Neural cell (in vitro differentiated cells): ENCODE results near the gene TUBA1A. TPM values are rescaled to one million over a fixed set of nuclear protein-coding genes. Genes with fewer than 3 reads are reported as not detected.
A peak's percentile ranks its signal among the peaks of the same experiment; 100 is the strongest.

ENCODE experiments used
- H2AFZ ChIP-seq: fragments of 200-600, 300-800 bp; sonication (generic), shearing (Covaris generic); 2 replicates; pipeline ENCODE4 v1.6.0; 2014; ENCODE audit warnings: low read depth, mild to moderate bottlenecking, antibody characterized with exemption, low read length, moderate library complexity
- H3F3A ChIP-seq: fragments of 200-600 bp; shearing (Covaris generic); 2 replicates; pipeline ENCODE4 v1.6.1; 2016; ENCODE audit warnings: mild to moderate bottlenecking, moderate library complexity, mixed read lengths, antibody characterized with exemption, low read length; ENCODE audit not compliant: insufficient read depth, poor library complexity, severe bottlenecking
- H3K27ac ChIP-seq: fragments of 200-600, 300-800 bp; sonication (generic), shearing (Covaris generic); 2 replicates; pipeline ENCODE4 v1.5.1; 2014; ENCODE audit warnings: mild to moderate bottlenecking, low read length, moderate library complexity
- H3K27me3 ChIP-seq: fragments of 300-800, 200-600 bp; sonication (generic), shearing (Covaris generic); 2 replicates; pipeline ENCODE4 v1.6.0; 2014; ENCODE audit warnings: mild to moderate bottlenecking, low read depth, low read length, moderate library complexity; ENCODE audit not compliant: insufficient read depth
- H3K36me3 ChIP-seq: fragments of 300-800, 200-600 bp; sonication (generic), shearing (Covaris generic); 2 replicates; pipeline ENCODE4 v1.5.1; 2014; ENCODE audit warnings: mild to moderate bottlenecking, antibody characterized with exemption, low read length, moderate library complexity; ENCODE audit not compliant: insufficient read depth
- H3K4me2 ChIP-seq: fragments of 300-800, 200-600 bp; sonication (generic), shearing (Covaris generic); 2 replicates; pipeline ENCODE4 v1.6.0; 2014; ENCODE audit warnings: mild to moderate bottlenecking, low read length
- H3K4me3 ChIP-seq: fragments of 300-800, 200-600 bp; sonication (generic), shearing (Covaris generic); 2 replicates; pipeline ENCODE4 v1.5.1; 2014; ENCODE audit warnings: mild to moderate bottlenecking, low read length, moderate library complexity
- H3K79me2 ChIP-seq: fragments of 200-600 bp; shearing (Covaris generic); replicated peaks from 2 replicates; pipeline ENCODE4 v1.6.0; 2014; ENCODE audit warnings: mild to moderate bottlenecking, low read length, moderate library complexity; ENCODE audit not compliant: insufficient read depth
- H3K9ac ChIP-seq: fragments of 300-800, 200-600 bp; sonication (generic), shearing (Covaris generic); 2 replicates; pipeline ENCODE4 v1.6.1; 2016; ENCODE audit warnings: mild to moderate bottlenecking, low read length, mixed read lengths
- H3K9me2 ChIP-seq: fragments of 200-600 bp; shearing (Covaris generic); 2 replicates; pipeline ENCODE4 v1.6.1; 2016; ENCODE audit warnings: mild to moderate bottlenecking, low read length, mixed read lengths; ENCODE audit not compliant: insufficient read depth
- H3K9me3 ChIP-seq: fragments of 200-600, 300-800 bp; sonication (generic), shearing (Covaris generic); 2 replicates; pipeline ENCODE4 v1.6.1; 2016; ENCODE audit warnings: mild to moderate bottlenecking, mixed run types, low read length, moderate library complexity, mixed read lengths
- H4K20me1 ChIP-seq: fragments of 200-600 bp; shearing (Covaris generic); 2 replicates; pipeline ENCODE4 v1.6.1; 2016; ENCODE audit warnings: mild to moderate bottlenecking, mixed run types; ENCODE audit not compliant: insufficient read depth
- EP300 ChIP-seq: fragments of 450-650 bp; conservative IDR thresholded peaks from 2 replicates; pipeline ENCODE4 v1.6.1; 2014; ENCODE audit warnings: antibody characterized with exemption, mild to moderate bottlenecking, moderate library complexity; ENCODE audit not compliant: poor library complexity, severe bottlenecking
- EZH2 ChIP-seq: fragments of 200-600, 300-800 bp; shearing (Covaris generic), sonication (generic); IDR thresholded peaks from 2 replicates; pipeline ENCODE4 v1.6.1; 2014; ENCODE audit warnings: antibody characterized with exemption, low read length, borderline replicate concordance, mild to moderate bottlenecking; ENCODE audit not compliant: insufficient read depth, poor library complexity, severe bottlenecking
- POLR2AphosphoS5 ChIP-seq: IDR thresholded peaks from 2 replicates; pipeline ENCODE4 v1.6.1; 2012
- RAD21 ChIP-seq: fragments of 450-650 bp; conservative IDR thresholded peaks from 2 replicates; pipeline ENCODE4 v1.6.1; 2014; ENCODE audit warnings: antibody characterized with exemption, mild to moderate bottlenecking, moderate library complexity
- SMC3 ChIP-seq: fragments of 450-650 bp; conservative IDR thresholded peaks from 2 replicates; pipeline ENCODE4 v1.6.1; 2014; ENCODE audit warnings: antibody characterized with exemption, mild to moderate bottlenecking, moderate library complexity; ENCODE audit not compliant: poor library complexity
- TAF1 ChIP-seq: IDR thresholded peaks from 2 replicates; pipeline ENCODE4 v1.6.1; 2012; ENCODE audit warnings: low read depth
- polyA plus RNA-seq: library from polyadenylated mRNA; depleted of rRNA; stranded (reverse); fragments of >200 nt; gene quantifications from 2 replicates; pipeline ENCODE4 v1.2.3, GENCODE V29; 2014
- TF ChIP-seq, protein P1 (sequence below): IDR thresholded peaks from 2 replicates; pipeline ENCODE4 v1.6.1; 2012; ENCODE audit warnings: borderline replicate concordance
- TF ChIP-seq, protein P2 (sequence below): fragments of 450-650 bp; IDR thresholded peaks from 2 replicates; pipeline ENCODE4 v1.5.1; 2014; ENCODE audit warnings: antibody characterized with exemption, mild to moderate bottlenecking, moderate library complexity; ENCODE audit not compliant: poor library complexity, severe bottlenecking

TUBA1A gene
- polyA plus RNA-seq, 1 donor from 2014 or later: 14,333 TPM

DNA sequence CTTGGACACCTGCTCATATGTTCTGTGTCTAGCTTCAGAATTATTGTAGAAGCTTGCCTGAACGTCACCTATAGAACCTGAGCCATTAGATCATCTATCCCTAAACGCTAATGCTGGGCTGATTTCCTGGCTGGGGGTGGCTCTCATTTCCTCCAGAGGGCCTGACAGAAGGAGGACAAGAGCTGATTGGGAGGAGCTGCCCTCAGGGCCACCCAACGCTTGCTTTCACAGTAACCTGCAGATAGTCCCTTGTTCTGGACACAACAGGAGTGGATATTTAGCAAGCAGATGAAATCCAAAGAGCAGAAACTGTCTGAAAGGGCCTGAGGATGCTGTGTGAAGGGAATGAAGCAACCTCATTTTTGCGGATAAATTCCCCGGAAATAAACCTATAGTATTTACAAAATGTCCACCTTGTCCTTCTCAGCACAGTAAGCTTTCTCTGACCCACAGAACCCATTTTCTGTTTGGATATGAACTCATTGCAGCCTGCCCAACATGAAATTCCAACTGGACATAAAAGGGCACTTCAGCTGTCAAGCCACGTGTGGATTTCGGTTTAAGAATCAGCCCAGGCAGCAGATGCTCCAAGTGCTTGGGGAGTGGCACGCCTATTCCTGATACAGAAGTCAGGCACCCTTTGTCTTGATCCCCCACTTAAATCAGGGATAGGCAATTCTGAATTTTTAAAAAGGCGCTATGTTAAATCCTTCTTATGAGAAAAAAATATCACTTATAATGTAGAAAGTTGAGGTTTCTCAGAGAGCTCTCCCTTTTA, 43.2 kb upstream of the TUBA1A start:
- Histone ChIP-seq H3K27ac (peak overlapping the region; percentile 94), H3K4me3 (peak overlapping the region; percentile 70), H3K4me2 (peak overlapping the region; percentile 93), H3K79me2 (peaks cover 80% of the 10 kb centered on the region), H3K36me3 (no peaks in the 10 kb centered on the region), H3K9ac (peak overlapping the region; percentile 81), H3F3A (peaks cover 4% of the 10 kb centered on the region), H3K27me3 (no peaks in the 10 kb centered on the region), H2AFZ (no peak overlapping the region), H3K9me2 (no peaks in the 10 kb centered on the region), H4K20me1 (no peaks in the 10 kb centered on the region), H3K9me3 (no peaks in the 10 kb centered on the region)
- TF ChIP-seq, protein P1, sequence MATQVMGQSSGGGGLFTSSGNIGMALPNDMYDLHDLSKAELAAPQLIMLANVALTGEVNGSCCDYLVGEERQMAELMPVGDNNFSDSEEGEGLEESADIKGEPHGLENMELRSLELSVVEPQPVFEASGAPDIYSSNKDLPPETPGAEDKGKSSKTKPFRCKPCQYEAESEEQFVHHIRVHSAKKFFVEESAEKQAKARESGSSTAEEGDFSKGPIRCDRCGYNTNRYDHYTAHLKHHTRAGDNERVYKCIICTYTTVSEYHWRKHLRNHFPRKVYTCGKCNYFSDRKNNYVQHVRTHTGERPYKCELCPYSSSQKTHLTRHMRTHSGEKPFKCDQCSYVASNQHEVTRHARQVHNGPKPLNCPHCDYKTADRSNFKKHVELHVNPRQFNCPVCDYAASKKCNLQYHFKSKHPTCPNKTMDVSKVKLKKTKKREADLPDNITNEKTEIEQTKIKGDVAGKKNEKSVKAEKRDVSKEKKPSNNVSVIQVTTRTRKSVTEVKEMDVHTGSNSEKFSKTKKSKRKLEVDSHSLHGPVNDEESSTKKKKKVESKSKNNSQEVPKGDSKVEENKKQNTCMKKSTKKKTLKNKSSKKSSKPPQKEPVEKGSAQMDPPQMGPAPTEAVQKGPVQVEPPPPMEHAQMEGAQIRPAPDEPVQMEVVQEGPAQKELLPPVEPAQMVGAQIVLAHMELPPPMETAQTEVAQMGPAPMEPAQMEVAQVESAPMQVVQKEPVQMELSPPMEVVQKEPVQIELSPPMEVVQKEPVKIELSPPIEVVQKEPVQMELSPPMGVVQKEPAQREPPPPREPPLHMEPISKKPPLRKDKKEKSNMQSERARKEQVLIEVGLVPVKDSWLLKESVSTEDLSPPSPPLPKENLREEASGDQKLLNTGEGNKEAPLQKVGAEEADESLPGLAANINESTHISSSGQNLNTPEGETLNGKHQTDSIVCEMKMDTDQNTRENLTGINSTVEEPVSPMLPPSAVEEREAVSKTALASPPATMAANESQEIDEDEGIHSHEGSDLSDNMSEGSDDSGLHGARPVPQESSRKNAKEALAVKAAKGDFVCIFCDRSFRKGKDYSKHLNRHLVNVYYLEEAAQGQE: peak; percentile 28
- TF ChIP-seq SMC3: no peak
- TF ChIP-seq, protein P2, sequence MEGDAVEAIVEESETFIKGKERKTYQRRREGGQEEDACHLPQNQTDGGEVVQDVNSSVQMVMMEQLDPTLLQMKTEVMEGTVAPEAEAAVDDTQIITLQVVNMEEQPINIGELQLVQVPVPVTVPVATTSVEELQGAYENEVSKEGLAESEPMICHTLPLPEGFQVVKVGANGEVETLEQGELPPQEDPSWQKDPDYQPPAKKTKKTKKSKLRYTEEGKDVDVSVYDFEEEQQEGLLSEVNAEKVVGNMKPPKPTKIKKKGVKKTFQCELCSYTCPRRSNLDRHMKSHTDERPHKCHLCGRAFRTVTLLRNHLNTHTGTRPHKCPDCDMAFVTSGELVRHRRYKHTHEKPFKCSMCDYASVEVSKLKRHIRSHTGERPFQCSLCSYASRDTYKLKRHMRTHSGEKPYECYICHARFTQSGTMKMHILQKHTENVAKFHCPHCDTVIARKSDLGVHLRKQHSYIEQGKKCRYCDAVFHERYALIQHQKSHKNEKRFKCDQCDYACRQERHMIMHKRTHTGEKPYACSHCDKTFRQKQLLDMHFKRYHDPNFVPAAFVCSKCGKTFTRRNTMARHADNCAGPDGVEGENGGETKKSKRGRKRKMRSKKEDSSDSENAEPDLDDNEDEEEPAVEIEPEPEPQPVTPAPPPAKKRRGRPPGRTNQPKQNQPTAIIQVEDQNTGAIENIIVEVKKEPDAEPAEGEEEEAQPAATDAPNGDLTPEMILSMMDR: no peak

DNA sequence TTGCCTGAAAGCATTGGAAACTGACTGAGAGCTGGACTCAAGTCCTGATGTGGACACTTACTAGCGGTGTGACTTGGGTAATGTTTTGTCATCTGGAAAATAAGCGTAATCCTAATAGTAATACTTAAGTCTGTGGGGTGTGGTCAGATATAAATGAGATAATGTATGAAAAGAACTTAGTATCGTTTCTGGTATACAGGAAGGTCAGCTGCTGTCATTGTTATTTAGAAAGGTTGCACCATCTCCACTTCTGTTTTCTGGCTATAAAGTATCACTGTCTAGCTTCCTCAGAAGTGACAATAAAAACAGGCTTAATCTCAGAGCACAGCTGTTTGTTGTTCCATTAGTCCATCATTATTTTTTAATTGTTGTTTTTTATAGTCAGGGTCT, 41.9 kb upstream of the TUBA1A start:
- TF ChIP-seq EZH2: no peak
- TF ChIP-seq EP300: no peak
- TF ChIP-seq, protein P2: no peak
- no peak for TF ChIP-seq SMC3
- TF ChIP-seq TAF1: no peak
- TF ChIP-seq RAD21: no peak
- no peak for TF ChIP-seq POLR2AphosphoS5
- no peak overlapping the region for H3K27ac ChIP-seq

More for the DNA sequence above, 41.9 kb upstream of the TUBA1A start:
- Histone ChIP-seq H3K9me3 (no peaks in the 10 kb centered on the region), H3K36me3 (no peaks in the 10 kb centered on the region), H3K9me2 (no peaks in the 10 kb centered on the region), H3K4me3 (no peak overlapping the region), H3K27me3 (no peaks in the 10 kb centered on the region), H3F3A (peaks cover 4% of the 10 kb centered on the region), H3K4me2 (no peak overlapping the region), H3K9ac (no peak overlapping the region), H2AFZ (no peak overlapping the region), H4K20me1 (no peaks in the 10 kb centered on the region), H3K79me2 (peaks cover 75% of the 10 kb centered on the region)
